ENCODE data around the gene SLC7A7. TPM values are rescaled to one million over a fixed set of nuclear protein-coding genes. Genes with fewer than 3 reads are reported as not detected.

The SLC7A7 gene
- total RNA-seq, 1 experiment from 2014 or later: 3.1 TPM

DNA sequence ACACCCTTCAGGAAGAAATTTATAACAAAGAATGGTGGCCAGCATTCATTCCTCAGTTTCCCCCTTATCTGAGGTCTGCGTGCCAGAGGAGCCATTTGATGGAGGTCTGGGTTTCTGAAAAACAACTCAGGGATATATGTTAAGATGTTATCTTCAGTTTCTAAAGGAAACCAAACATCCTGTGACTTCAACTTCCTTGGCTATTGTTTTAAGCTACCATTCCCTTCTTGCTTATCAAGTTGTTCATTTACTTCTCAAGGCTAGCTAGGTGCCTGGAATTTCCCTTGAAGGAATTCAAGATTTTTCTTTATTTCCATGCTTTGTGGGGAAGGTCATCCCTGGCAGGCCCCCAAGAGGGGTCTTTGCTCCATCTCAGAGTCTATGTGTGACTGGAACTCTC, 75.8 kb downstream of the SLC7A7 start:
- Histone ChIP-seq H2BK12ac (ENCODE audit: insufficient read length, low read depth, low read length) (no peak overlapping the region), H3K4me1 (ENCODE audit: insufficient read depth, low read length) (no peaks in the 10 kb centered on the region), H2AK5ac (ENCODE audit: insufficient read length, low read length) (no peak overlapping the region), H4K20me1 (ENCODE audit: control insufficient read depth, insufficient read depth, insufficient read length) (no peaks in the 10 kb centered on the region), H4K8ac (replicated peaks; ENCODE audit: insufficient read length, low read depth, low read length) (no peak overlapping the region), H2AFZ (ENCODE audit: low read length) (no peak overlapping the region), H3T11ph (ENCODE audit: low read length) (no peak overlapping the region), H2BK15ac (ENCODE audit: low read depth, low read length) (no peak overlapping the region), H3K9me3 (ENCODE audit: control insufficient read depth, low read depth, low read length) (no peaks in the 10 kb centered on the region), H2BK20ac (ENCODE audit: low read depth, low read length, poor library complexity, severe bottlenecking) (no peak overlapping the region), H3K56ac (ENCODE audit: insufficient read length, low read depth, low read length) (no peak overlapping the region), H3K23ac (ENCODE audit: insufficient read length, low read depth, low read length) (no peak overlapping the region), H4K5ac (ENCODE audit: insufficient read length, low read depth, low read length) (no peak overlapping the region), H3K27ac (ENCODE audit: insufficient read length, low read depth, low read length) (no peak overlapping the region), H3K4me2 (ENCODE audit: insufficient read depth, insufficient read length, low read length) (no peak overlapping the region), H2BK5ac (ENCODE audit: insufficient read length, low read length) (no peak overlapping the region), H4K91ac (ENCODE audit: insufficient read length, low read depth, low read length) (no peak overlapping the region), H3K27me3 (ENCODE audit: insufficient read depth, low read length) (no peaks in the 10 kb centered on the region), H3K79me2 (ENCODE audit: insufficient read depth, low read length) (no peaks in the 10 kb centered on the region), H3K18ac (ENCODE audit: insufficient read length, low read depth, low read length) (no peak overlapping the region), H3K9ac (ENCODE audit: extremely low read depth, insufficient read length, low read length) (no peak overlapping the region), H3K23me2 (ENCODE audit: insufficient read length, low read depth, low read length, poor library complexity, severe bottlenecking) (no peaks in the 10 kb centered on the region), H3K14ac (ENCODE audit: insufficient read depth, low read length) (no peak overlapping the region), H3K4ac (ENCODE audit: low read depth, low read length) (no peak overlapping the region), H3K79me1 (ENCODE audit: insufficient read depth, low read depth, low read length, poor library complexity, severe bottlenecking) (no peaks in the 10 kb centered on the region), H2BK120ac (ENCODE audit: low read depth, low read length, poor library complexity, severe bottlenecking) (no peak overlapping the region)
- TF ChIP-seq, protein P1, sequence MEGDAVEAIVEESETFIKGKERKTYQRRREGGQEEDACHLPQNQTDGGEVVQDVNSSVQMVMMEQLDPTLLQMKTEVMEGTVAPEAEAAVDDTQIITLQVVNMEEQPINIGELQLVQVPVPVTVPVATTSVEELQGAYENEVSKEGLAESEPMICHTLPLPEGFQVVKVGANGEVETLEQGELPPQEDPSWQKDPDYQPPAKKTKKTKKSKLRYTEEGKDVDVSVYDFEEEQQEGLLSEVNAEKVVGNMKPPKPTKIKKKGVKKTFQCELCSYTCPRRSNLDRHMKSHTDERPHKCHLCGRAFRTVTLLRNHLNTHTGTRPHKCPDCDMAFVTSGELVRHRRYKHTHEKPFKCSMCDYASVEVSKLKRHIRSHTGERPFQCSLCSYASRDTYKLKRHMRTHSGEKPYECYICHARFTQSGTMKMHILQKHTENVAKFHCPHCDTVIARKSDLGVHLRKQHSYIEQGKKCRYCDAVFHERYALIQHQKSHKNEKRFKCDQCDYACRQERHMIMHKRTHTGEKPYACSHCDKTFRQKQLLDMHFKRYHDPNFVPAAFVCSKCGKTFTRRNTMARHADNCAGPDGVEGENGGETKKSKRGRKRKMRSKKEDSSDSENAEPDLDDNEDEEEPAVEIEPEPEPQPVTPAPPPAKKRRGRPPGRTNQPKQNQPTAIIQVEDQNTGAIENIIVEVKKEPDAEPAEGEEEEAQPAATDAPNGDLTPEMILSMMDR (conservative IDR thresholded peaks at IDR 0.05): no peak
- no peaks in the 10 kb centered on the region; a peak in 1 of 7 replicates for H3K36me3 Mint-ChIP-seq (ENCODE audit: insufficient read depth in 1 of 3, low read depth in 3 of 3)
- H3K27me3 Mint-ChIP-seq (ENCODE audit: low read depth): peaks cover 5% of the 10 kb centered on the region
- DNase-seq: no peak
- H3K9me3 Mint-ChIP-seq: peaks cover 3 to 7% of the 10 kb centered on the region in 2 experiments
- no peaks in the 10 kb centered on the region for H3K4me1 Mint-ChIP-seq
- H3K27ac Mint-ChIP-seq: no peak overlapping the region
- no CpG with 5 or more reads among the region's 1 CpG for WGBS (ENCODE audit: extremely low coverage, insufficient read length, low lambda C conversion rate)
- no peak overlapping the region for H3K4me3 Mint-ChIP-seq

All from H9 (cell line).